Putamen (tissue), 1 donor: Measurements from ENCODE around the gene ZFAND2A.
A peak's percentile ranks its signal among the peaks of the same experiment; 100 is the strongest.
"Not testable (repeated sequence)": the region's sequence is repeated elsewhere in the genome, so short reads cannot be mapped to it uniquely, and the experiment has no call there.

Experiments
- DNase-seq: peaks from one replicate; pipeline ENCODE4 v3.0.0-alpha.2; 2016; ENCODE audit warnings: low spot score

ZFAND2A gene

GRCh38 chr7:1124164-1124563, 35.8 kb downstream of the ZFAND2A start:
- no peak for DNase-seq

GRCh38 chr7:1123715-1124114, 36.3 kb downstream of the ZFAND2A start:
- peak; percentile 59 for DNase-seq

GRCh38 chr7:1122832-1123501, 37.0 kb downstream of the ZFAND2A start:
- DNase-seq: no peak

- no peak for DNase-seq
These were observed 37.8 kb downstream of the ZFAND2A start for GRCh38 chr7:1121886-1122831.

GRCh38 chr7:1121476-1121875, 38.5 kb downstream of the ZFAND2A start:
- no peak for DNase-seq

- DNase-seq: no peak
These were observed 39.2 kb downstream of the ZFAND2A start for GRCh38 chr7:1120791-1121190.

- DNase-seq: no peak
These were observed 40.8 kb downstream of the ZFAND2A start for GRCh38 chr7:1119201-1119600.

GRCh38 chr7:1117321-1117928, 42.6 kb downstream of the ZFAND2A start:
- no peak for DNase-seq

GRCh38 chr7:1116383-1117008, 43.5 kb downstream of the ZFAND2A start:
- not testable (repeated sequence) for DNase-seq

- DNase-seq: not testable (repeated sequence)
These were observed 44.6 kb downstream of the ZFAND2A start for GRCh38 chr7:1115171-1116045.

- no peak for DNase-seq
These were observed 45.5 kb downstream of the ZFAND2A start for GRCh38 chr7:1114505-1114904.

GRCh38 chr7:1114088-1114487, 45.9 kb downstream of the ZFAND2A start:
- DNase-seq: no peak

- DNase-seq: no peak
These were observed 46.5 kb downstream of the ZFAND2A start for GRCh38 chr7:1113548-1113885.

GRCh38 chr7:1112625-1113547, 47.1 kb downstream of the ZFAND2A start:
- no peak for DNase-seq

- no peak for DNase-seq
These were observed 47.9 kb downstream of the ZFAND2A start for GRCh38 chr7:1112109-1112508.

- no peak for DNase-seq
These were observed 48.8 kb downstream of the ZFAND2A start for GRCh38 chr7:1111156-1111555.

- no peak for DNase-seq
These were observed 49.6 kb downstream of the ZFAND2A start for GRCh38 chr7:1110358-1110757.

GRCh38 chr7:1109581-1110310, 50.2 kb downstream of the ZFAND2A start:
- no peak for DNase-seq

GRCh38 chr7:1108264-1108920, 51.6 kb downstream of the ZFAND2A start:
- DNase-seq: no peak
